SU-DHL-6 (cell line): ENCODE measurements around the gene NT5DC2.

Experiments used
- H2AFZ ChIP-seq: fragments of 200-600 bp; sonication (generic); 2 replicates; pipeline ENCODE4 v1.6.1; 2014; ENCODE audit warnings: low read depth, mild to moderate bottlenecking, moderate library complexity, mixed read lengths, antibody characterized with exemption, low read length; ENCODE audit not compliant: severe bottlenecking
- H3F3A ChIP-seq: fragments of 200-600 bp; shearing (Covaris generic); 2 replicates; pipeline ENCODE4 v1.6.0; 2016; ENCODE audit warnings: antibody characterized with exemption, mild to moderate bottlenecking; ENCODE audit not compliant: insufficient read depth
- H3K27ac ChIP-seq: fragments of 200-600 bp; sonication (generic); 2 replicates; pipeline ENCODE4 v1.5.1; 2016; ENCODE audit warnings: low read depth, mild to moderate bottlenecking, low read length, moderate library complexity, mixed read lengths
- H3K27me3 ChIP-seq: fragments of 200-600 bp; sonication (generic), shearing (Covaris generic); 2 replicates; pipeline ENCODE4 v1.6.0; 2014; ENCODE audit warnings: mild to moderate bottlenecking, low read length
- H3K36me3 ChIP-seq: fragments of 200-600 bp; sonication (generic); 2 replicates; pipeline ENCODE4 v1.6.1; 2014; ENCODE audit warnings: mild to moderate bottlenecking, low read length, mixed read lengths
- H3K4me2 ChIP-seq: fragments of 300-600, 200-600 bp; shearing (Covaris generic), sonication (generic); 2 replicates; pipeline ENCODE4 v1.6.0; 2014; ENCODE audit warnings: low read length, low read depth, mild to moderate bottlenecking; ENCODE audit not compliant: poor library complexity, severe bottlenecking
- H3K4me3 ChIP-seq: fragments of 200-600 bp; sonication (generic); 2 replicates; pipeline ENCODE4 v1.5.1; 2014; ENCODE audit warnings: antibody characterized with exemption, low read length, mild to moderate bottlenecking, mixed read lengths; ENCODE audit not compliant: insufficient read depth, poor library complexity, severe bottlenecking
- H3K79me2 ChIP-seq: fragments of 200-600 bp; sonication (generic); 2 replicates; pipeline ENCODE4 v1.6.1; 2014; ENCODE audit warnings: mild to moderate bottlenecking, low read length, moderate library complexity; ENCODE audit not compliant: insufficient read depth
- H3K9ac ChIP-seq: fragments of 200-600 bp; sonication (generic); 2 replicates; pipeline ENCODE4 v1.7.0; 2014; ENCODE audit warnings: mild to moderate bottlenecking, low read length
- H3K9me2 ChIP-seq: fragments of 200-600 bp; sonication (generic); replicated peaks from 2 replicates; pipeline ENCODE4 v1.6.1; 2014; ENCODE audit warnings: low read length; ENCODE audit not compliant: insufficient read depth
- H3K9me3 ChIP-seq: fragments of 200-600 bp; sonication (generic); 2 replicates; pipeline ENCODE4 v1.6.1; 2014; ENCODE audit warnings: low read length, mixed read lengths; ENCODE audit not compliant: insufficient read depth
- H4K20me1 ChIP-seq: fragments of 200-600 bp; sonication (generic); 2 replicates; pipeline ENCODE4 v1.6.1; 2014; ENCODE audit warnings: low read depth, mild to moderate bottlenecking, antibody characterized with exemption, low read length, moderate library complexity, mixed read lengths
- CTCF ChIP-seq: fragments of 200-600 bp; sonication (generic); IDR thresholded peaks from one replicate; pipeline ENCODE4 v1.5.1; 2017; ENCODE audit warnings: antibody characterized with exemption, mild to moderate bottlenecking, low read length, moderate library complexity; ENCODE audit not compliant: insufficient read depth, poor library complexity, severe bottlenecking
- EZH2phosphoT487 ChIP-seq: fragments of 200-600 bp; sonication (generic), shearing (Covaris generic); conservative IDR thresholded peaks from 2 replicates; pipeline ENCODE4 v1.6.1; 2018; ENCODE audit warnings: mild to moderate bottlenecking, antibody characterized with exemption, low read length, moderate library complexity, mixed read lengths

NT5DC2 gene

GRCh38 chr3:52520716-52521487 lies 12.8 kb downstream of the NT5DC2 start:
- no peak overlapping the region for H3K4me3 ChIP-seq
- H3K79me2 ChIP-seq, result no peaks in the 10 kb centered on the region
- no peak overlapping the region for H3K27ac ChIP-seq
- no peaks in the 10 kb centered on the region; the same call in 1 of the 2 replicates for H3K36me3 ChIP-seq
- H4K20me1 ChIP-seq, result no peaks in the 10 kb centered on the region
- H3K27me3 ChIP-seq, result no peaks in the 10 kb centered on the region
- no peaks in the 10 kb centered on the region for H3K9me3 ChIP-seq
- no peak overlapping the region for H2AFZ ChIP-seq
- TF ChIP-seq CTCF, result no peak
- no peak for TF ChIP-seq EZH2phosphoT487
- no peaks in the 10 kb centered on the region for H3F3A ChIP-seq
- H3K9me2 ChIP-seq, result no peaks in the 10 kb centered on the region
- no peak overlapping the region for H3K9ac ChIP-seq
- no peak overlapping the region for H3K4me2 ChIP-seq

- no peak overlapping the region for H3K4me2 ChIP-seq
- no peak overlapping the region for H3K9ac ChIP-seq
- no peaks in the 10 kb centered on the region; the same call in 1 of the 2 replicates for H3K36me3 ChIP-seq
- H3F3A ChIP-seq, result no peaks in the 10 kb centered on the region
- no peak overlapping the region for H3K27ac ChIP-seq
- no peak for TF ChIP-seq CTCF
- TF ChIP-seq EZH2phosphoT487, result no peak
- no peaks in the 10 kb centered on the region for H4K20me1 ChIP-seq
- H3K9me3 ChIP-seq, result no peaks in the 10 kb centered on the region
- no peaks in the 10 kb centered on the region for H3K9me2 ChIP-seq
- H3K4me3 ChIP-seq, result no peak overlapping the region
- H2AFZ ChIP-seq, result no peak overlapping the region
- H3K79me2 ChIP-seq, result no peaks in the 10 kb centered on the region
- H3K27me3 ChIP-seq, result no peaks in the 10 kb centered on the region
These were observed 13.5 kb downstream of the NT5DC2 start for GRCh38 chr3:52520141-52520667.

GRCh38 chr3:52519445-52520140 lies 14.1 kb downstream of the NT5DC2 start:
- Histone ChIP-seq H3K27ac (no peak overlapping the region), H3K9me2 (no peaks in the 10 kb centered on the region), H4K20me1 (no peaks in the 10 kb centered on the region), H3K4me3 (no peak overlapping the region), H2AFZ (no peak overlapping the region), H3K4me2 (no peak overlapping the region), H3K27me3 (no peaks in the 10 kb centered on the region), H3F3A (no peaks in the 10 kb centered on the region), H3K9me3 (no peaks in the 10 kb centered on the region), H3K36me3 (no peaks in the 10 kb centered on the region; the same call in 1 of the 2 replicates), H3K79me2 (no peaks in the 10 kb centered on the region), H3K9ac (no peak overlapping the region)
- TF ChIP-seq EZH2phosphoT487 (no peak), CTCF (no peak)
